ENCODE data around the gene PDE6C. TPM values are rescaled to one million over a fixed set of nuclear protein-coding genes. Genes with fewer than 3 reads are reported as not detected.

Gene PDE6C
- total RNA-seq, 1 experiment from 2014 or later, result not detected

GRCh38 chr10:93704451-93704850 lies 92.1 kb downstream of the PDE6C start:
- H4K20me1 ChIP-seq (ENCODE audit: control insufficient read depth, insufficient read depth, insufficient read length), result no peaks in the 10 kb centered on the region
- no peak overlapping the region for H3K18ac ChIP-seq (ENCODE audit: insufficient read length, low read depth, low read length)
- no peak overlapping the region for H2AFZ ChIP-seq (ENCODE audit: low read length)
- no peak overlapping the region for H2BK15ac ChIP-seq (ENCODE audit: low read depth, low read length)
- no peaks in the 10 kb centered on the region for H3K79me2 ChIP-seq (ENCODE audit: insufficient read depth, low read length)
- H3T11ph ChIP-seq (ENCODE audit: low read length), result no peak overlapping the region
- no peak overlapping the region for H2BK120ac ChIP-seq (ENCODE audit: low read depth, low read length, poor library complexity, severe bottlenecking)
- H3K9me3 ChIP-seq (ENCODE audit: control insufficient read depth, low read depth, low read length), result no peaks in the 10 kb centered on the region
- no peak overlapping the region for H3K9ac ChIP-seq (ENCODE audit: extremely low read depth, insufficient read length, low read length)
- no CpG with 5 or more reads among the region's 5 CpGs for WGBS (ENCODE audit: extremely low coverage, insufficient read length, low lambda C conversion rate)
- H3K4ac ChIP-seq (ENCODE audit: low read depth, low read length), result no peak overlapping the region
- H3K56ac ChIP-seq (ENCODE audit: insufficient read length, low read depth, low read length), result no peak overlapping the region
- no peak overlapping the region for H3K23ac ChIP-seq (ENCODE audit: insufficient read length, low read depth, low read length)
- no peak overlapping the region for H4K5ac ChIP-seq (ENCODE audit: insufficient read length, low read depth, low read length)
- no peaks in the 10 kb centered on the region for H3K27me3 ChIP-seq (ENCODE audit: insufficient read depth, low read length)
- no peak for TF ChIP-seq CTCF (conservative IDR thresholded peaks at IDR 0.05)
- no peak overlapping the region for H2AK5ac ChIP-seq (ENCODE audit: insufficient read length, low read length)
- no peaks in the 10 kb centered on the region; the same call in 1 of the 2 replicates for H3K4me1 ChIP-seq (ENCODE audit: insufficient read depth, low read length)
- no peak overlapping the region for H3K4me3 Mint-ChIP-seq
- no peak overlapping the region for H2BK20ac ChIP-seq (ENCODE audit: low read depth, low read length, poor library complexity, severe bottlenecking)
- H4K91ac ChIP-seq (ENCODE audit: insufficient read length, low read depth, low read length), result no peak overlapping the region
- no peaks in the 10 kb centered on the region for H3K9me3 Mint-ChIP-seq
- no peaks in the 10 kb centered on the region for H3K27me3 Mint-ChIP-seq (ENCODE audit: low read depth)
- no peak overlapping the region for H2BK5ac ChIP-seq (ENCODE audit: insufficient read length, low read length)
- peaks cover 0 to 3% (median 3%) of the 10 kb centered on the region in 3 experiments; a peak in 4 of 7 replicates for H3K36me3 Mint-ChIP-seq (ENCODE audit: insufficient read depth in 1 of 3, low read depth in 3 of 3)
- H3K23me2 ChIP-seq (ENCODE audit: insufficient read length, low read depth, low read length, poor library complexity, severe bottlenecking), result peaks cover 20% of the 10 kb centered on the region
- no peak for DNase-seq
- H3K4me2 ChIP-seq (ENCODE audit: insufficient read depth, insufficient read length, low read length), result no peak overlapping the region
- no peak overlapping the region for H2BK12ac ChIP-seq (ENCODE audit: insufficient read length, low read depth, low read length)
- H3K27ac Mint-ChIP-seq, result no peak overlapping the region
- H3K27ac ChIP-seq (ENCODE audit: insufficient read length, low read depth, low read length), result no peak overlapping the region
- H3K4me1 Mint-ChIP-seq, result peaks cover 11 to 18% of the 10 kb centered on the region in 2 experiments; a peak in 3 of 4 replicates
- no peaks in the 10 kb centered on the region for H3K79me1 ChIP-seq (ENCODE audit: insufficient read depth, low read depth, low read length, poor library complexity, severe bottlenecking)
- no peak overlapping the region for H4K8ac ChIP-seq (replicated peaks; ENCODE audit: insufficient read length, low read depth, low read length)
- no peak overlapping the region for H3K14ac ChIP-seq (ENCODE audit: insufficient read depth, low read length)

Data from H9 (cell line).